ENCODE results near the gene PPIL4. TPM values are rescaled to one million over a fixed set of nuclear protein-coding genes. Genes with fewer than 3 reads are reported as not detected.

Gene PPIL4
- total and polyA plus RNA-seq, 9 donors: 26.8 to 37.9 (median 30.6) TPM

GRCh38 chr6:149544646-149545257 lies 1.1 kb downstream of the PPIL4 start:
- Histone ChIP-seq H3K27ac (ENCODE audit: low read length) (peak overlapping the region; percentile 100), H3K9me3 (replicated peaks; ENCODE audit: control insufficient read depth, low read depth, low read length) (no peaks in the 10 kb centered on the region), H3K36me3 (ENCODE audit: control insufficient read depth, insufficient read depth, low read length) (peaks cover 6% of the 10 kb centered on the region), H3K27me3 (ENCODE audit: control insufficient read depth, insufficient read depth, low read length) (peaks cover 2% of the 10 kb centered on the region), H3K4me1 (ENCODE audit: control insufficient read depth, insufficient read depth, low read length) (peaks cover 13% of the 10 kb centered on the region), H3K4me3 (ENCODE audit: low read length) (peak overlapping the region; percentile 100)
- WGBS (ENCODE audit: insufficient coverage): 5% methylated on average over 5 of the region's 12 CpGs
- DNase-seq: no peak

GRCh38 chr6:149541139-149541538 lies 4.7 kb downstream of the PPIL4 start:
- H3K9me3 ChIP-seq (replicated peaks; ENCODE audit: control insufficient read depth, low read depth, low read length): no peaks in the 10 kb centered on the region
- peaks cover 30% of the 10 kb centered on the region for H3K36me3 ChIP-seq (ENCODE audit: control insufficient read depth, insufficient read depth, low read length)
- peaks cover 8% of the 10 kb centered on the region for H3K4me1 ChIP-seq (ENCODE audit: control insufficient read depth, insufficient read depth, low read length)
- no peak for DNase-seq
- H3K27me3 ChIP-seq (ENCODE audit: control insufficient read depth, insufficient read depth, low read length): no peaks in the 10 kb centered on the region
- H3K27ac ChIP-seq (ENCODE audit: low read length): no peak overlapping the region
- no CpG with 5 or more reads among the region's 2 CpGs for WGBS (ENCODE audit: insufficient coverage)
- no peak overlapping the region for H3K4me3 ChIP-seq (ENCODE audit: low read length)

- H3K36me3 ChIP-seq (ENCODE audit: control insufficient read depth, insufficient read depth, low read length): peaks cover 51% of the 10 kb centered on the region
- H3K27ac ChIP-seq (ENCODE audit: low read length): no peak overlapping the region
- no CpG with 5 or more reads among the region's 1 CpG for WGBS (ENCODE audit: insufficient coverage)
- no peaks in the 10 kb centered on the region for H3K4me1 ChIP-seq (ENCODE audit: control insufficient read depth, insufficient read depth, low read length)
- no peak overlapping the region for H3K4me3 ChIP-seq (ENCODE audit: low read length)
- H3K9me3 ChIP-seq (replicated peaks; ENCODE audit: control insufficient read depth, low read depth, low read length): no peaks in the 10 kb centered on the region
- H3K27me3 ChIP-seq (ENCODE audit: control insufficient read depth, insufficient read depth, low read length): no peaks in the 10 kb centered on the region
- DNase-seq: no peak
Measured at GRCh38 chr6:149534742-149535141, 11.1 kb downstream of the PPIL4 start.

GRCh38 chr6:149529650-149530049 lies 16.2 kb downstream of the PPIL4 start:
- Histone ChIP-seq H3K36me3 (ENCODE audit: control insufficient read depth, insufficient read depth, low read length) (peaks cover 40% of the 10 kb centered on the region), H3K9me3 (replicated peaks; ENCODE audit: control insufficient read depth, low read depth, low read length) (no peaks in the 10 kb centered on the region), H3K4me1 (ENCODE audit: control insufficient read depth, insufficient read depth, low read length) (no peaks in the 10 kb centered on the region), H3K4me3 (ENCODE audit: low read length) (no peak overlapping the region), H3K27ac (ENCODE audit: low read length) (no peak overlapping the region), H3K27me3 (ENCODE audit: control insufficient read depth, insufficient read depth, low read length) (no peaks in the 10 kb centered on the region)
- WGBS (ENCODE audit: insufficient coverage): 100% methylated on average over 4 of the region's 5 CpGs
- no peak for DNase-seq

GRCh38 chr6:149515494-149515893 lies 30.3 kb downstream of the PPIL4 start:
- no peak for DNase-seq
- Histone ChIP-seq H3K27me3 (ENCODE audit: control insufficient read depth, insufficient read depth, low read length) (no peaks in the 10 kb centered on the region), H3K36me3 (ENCODE audit: control insufficient read depth, insufficient read depth, low read length) (peaks cover 18% of the 10 kb centered on the region), H3K4me1 (ENCODE audit: control insufficient read depth, insufficient read depth, low read length) (no peaks in the 10 kb centered on the region), H3K9me3 (replicated peaks; ENCODE audit: control insufficient read depth, low read depth, low read length) (no peaks in the 10 kb centered on the region), H3K27ac (ENCODE audit: low read length) (no peak overlapping the region), H3K4me3 (ENCODE audit: low read length) (no peak overlapping the region)
- no CpG with 5 or more reads among the region's 1 CpG for WGBS (ENCODE audit: insufficient coverage)

GRCh38 chr6:149513915-149514314 lies 31.9 kb downstream of the PPIL4 start:
- no peaks in the 10 kb centered on the region for H3K27me3 ChIP-seq (ENCODE audit: control insufficient read depth, insufficient read depth, low read length)
- H3K9me3 ChIP-seq (replicated peaks; ENCODE audit: control insufficient read depth, low read depth, low read length): no peaks in the 10 kb centered on the region
- H3K27ac ChIP-seq (ENCODE audit: low read length): no peak overlapping the region
- H3K36me3 ChIP-seq (ENCODE audit: control insufficient read depth, insufficient read depth, low read length): peaks cover 13% of the 10 kb centered on the region
- peak; percentile 51 for DNase-seq
- no peaks in the 10 kb centered on the region for H3K4me1 ChIP-seq (ENCODE audit: control insufficient read depth, insufficient read depth, low read length)
- no peak overlapping the region for H3K4me3 ChIP-seq (ENCODE audit: low read length)
- 65% methylated on average over 4 of the region's 5 CpGs for WGBS (ENCODE audit: insufficient coverage)

GRCh38 chr6:149510793-149511512 lies 34.9 kb downstream of the PPIL4 start:
- Histone ChIP-seq H3K9me3 (replicated peaks; ENCODE audit: control insufficient read depth, low read depth, low read length) (no peaks in the 10 kb centered on the region), H3K27ac (ENCODE audit: low read length) (no peak overlapping the region), H3K4me3 (ENCODE audit: low read length) (no peak overlapping the region), H3K4me1 (ENCODE audit: control insufficient read depth, insufficient read depth, low read length) (no peaks in the 10 kb centered on the region), H3K36me3 (ENCODE audit: control insufficient read depth, insufficient read depth, low read length) (peaks cover 11% of the 10 kb centered on the region), H3K27me3 (ENCODE audit: control insufficient read depth, insufficient read depth, low read length) (no peaks in the 10 kb centered on the region)
- no peak for DNase-seq
- no CpG with 5 or more reads among the region's 4 CpGs for WGBS (ENCODE audit: insufficient coverage)

- DNase-seq: no peak
- Histone ChIP-seq H3K36me3 (ENCODE audit: control insufficient read depth, insufficient read depth, low read length) (peaks cover 10% of the 10 kb centered on the region), H3K9me3 (replicated peaks; ENCODE audit: control insufficient read depth, low read depth, low read length) (no peaks in the 10 kb centered on the region), H3K27ac (ENCODE audit: low read length) (no peak overlapping the region), H3K4me1 (ENCODE audit: control insufficient read depth, insufficient read depth, low read length) (no peaks in the 10 kb centered on the region), H3K27me3 (ENCODE audit: control insufficient read depth, insufficient read depth, low read length) (no peaks in the 10 kb centered on the region), H3K4me3 (ENCODE audit: low read length) (no peak overlapping the region)
- no CpG with 5 or more reads among the region's 3 CpGs for WGBS (ENCODE audit: insufficient coverage)
Measured at GRCh38 chr6:149508485-149508884, 37.4 kb downstream of the PPIL4 start.

GRCh38 chr6:149503872-149504271 lies 42.0 kb downstream of the PPIL4 start:
- Histone ChIP-seq H3K9me3 (replicated peaks; ENCODE audit: control insufficient read depth, low read depth, low read length) (no peaks in the 10 kb centered on the region), H3K27ac (ENCODE audit: low read length) (no peak overlapping the region), H3K36me3 (ENCODE audit: control insufficient read depth, insufficient read depth, low read length) (peaks cover 5% of the 10 kb centered on the region), H3K27me3 (ENCODE audit: control insufficient read depth, insufficient read depth, low read length) (no peaks in the 10 kb centered on the region), H3K4me3 (ENCODE audit: low read length) (no peak overlapping the region), H3K4me1 (ENCODE audit: control insufficient read depth, insufficient read depth, low read length) (no peaks in the 10 kb centered on the region)
- DNase-seq: no peak
- WGBS (ENCODE audit: insufficient coverage): no CpG with 5 or more reads among the region's 2 CpGs

GRCh38 chr6:149503276-149503675 lies 42.6 kb downstream of the PPIL4 start:
- DNase-seq: no peak
- no peak overlapping the region for H3K27ac ChIP-seq (ENCODE audit: low read length)
- no peaks in the 10 kb centered on the region for H3K4me1 ChIP-seq (ENCODE audit: control insufficient read depth, insufficient read depth, low read length)
- H3K27me3 ChIP-seq (ENCODE audit: control insufficient read depth, insufficient read depth, low read length): no peaks in the 10 kb centered on the region
- H3K4me3 ChIP-seq (ENCODE audit: low read length): no peak overlapping the region
- WGBS (ENCODE audit: insufficient coverage): 100% methylated on average over 1 of the region's 2 CpGs
- H3K9me3 ChIP-seq (replicated peaks; ENCODE audit: control insufficient read depth, low read depth, low read length): no peaks in the 10 kb centered on the region
- H3K36me3 ChIP-seq (ENCODE audit: control insufficient read depth, insufficient read depth, low read length): peaks cover 5% of the 10 kb centered on the region
